IPS-18c (cell line): ENCODE data around the gene BPIFA1.

Experiments
- H3K4me3 ChIP-seq: 2 replicates; pipeline ENCODE4 v1.7.0; 2013; ENCODE audit warnings: low read depth, mild to moderate bottlenecking, low read length, moderate library complexity; ENCODE audit not compliant: insufficient read depth
- H3K9me3 ChIP-seq: one replicate; pipeline ENCODE4 v1.6.1; 2013; ENCODE audit warnings: mild to moderate bottlenecking, low read length, moderate library complexity; ENCODE audit not compliant: control insufficient read depth, insufficient read depth

BPIFA1 gene

GRCh38 chr20:33284937-33285336 is 49.1 kb downstream of the BPIFA1 start:
- Histone ChIP-seq H3K9me3 (no peaks in the 10 kb centered on the region), H3K4me3 (no peak overlapping the region)

GRCh38 chr20:33285861-33286495 is 50.2 kb downstream of the BPIFA1 start:
- Histone ChIP-seq H3K9me3 (no peaks in the 10 kb centered on the region), H3K4me3 (no peak overlapping the region)

DNA sequence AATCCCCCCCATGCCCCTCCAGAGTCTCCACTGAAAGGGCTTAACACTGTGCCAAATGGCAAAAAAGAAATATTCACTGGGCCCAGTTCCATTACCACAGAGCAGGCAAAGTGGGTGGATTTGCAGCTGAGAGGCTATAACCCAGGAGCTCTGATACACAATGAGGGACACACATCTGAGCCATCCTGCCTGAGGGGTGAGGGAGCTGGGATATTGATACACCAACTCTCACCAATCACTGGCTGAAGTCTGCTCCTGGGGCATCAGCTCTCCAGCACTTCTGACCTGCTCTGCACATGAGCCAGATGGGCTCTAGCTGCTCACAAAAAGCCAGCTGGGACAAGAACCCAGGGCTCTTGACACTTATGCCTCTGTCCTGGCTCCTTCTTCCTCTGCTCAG is 52.1 kb downstream of the BPIFA1 start:
- Histone ChIP-seq H3K4me3 (no peak overlapping the region), H3K9me3 (no peaks in the 10 kb centered on the region)

DNA sequence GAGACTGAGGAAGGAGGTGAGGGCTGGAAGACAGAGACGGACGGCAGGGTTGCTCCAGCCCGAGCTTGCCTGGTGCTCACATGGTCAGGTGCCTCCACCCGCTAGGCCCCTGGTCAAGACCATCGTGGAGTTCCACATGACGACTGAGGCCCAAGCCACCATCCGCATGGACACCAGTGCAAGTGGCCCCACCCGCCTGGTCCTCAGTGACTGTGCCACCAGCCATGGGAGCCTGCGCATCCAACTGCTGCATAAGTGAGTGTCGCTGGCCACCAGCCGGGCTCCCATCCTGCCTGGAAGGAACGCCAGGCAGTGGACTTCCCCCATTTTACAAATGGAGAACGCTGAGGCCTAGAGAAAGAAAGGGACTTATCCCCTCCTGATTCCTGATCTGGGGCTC is 55.1 kb downstream of the BPIFA1 start:
- H3K4me3 ChIP-seq = no peak overlapping the region
- H3K9me3 ChIP-seq = no peaks in the 10 kb centered on the region

- H3K4me3 ChIP-seq = no peak overlapping the region
- H3K9me3 ChIP-seq = no peaks in the 10 kb centered on the region
These were observed 55.6 kb downstream of the BPIFA1 start for GRCh38 chr20:33291416-33291815.

DNA sequence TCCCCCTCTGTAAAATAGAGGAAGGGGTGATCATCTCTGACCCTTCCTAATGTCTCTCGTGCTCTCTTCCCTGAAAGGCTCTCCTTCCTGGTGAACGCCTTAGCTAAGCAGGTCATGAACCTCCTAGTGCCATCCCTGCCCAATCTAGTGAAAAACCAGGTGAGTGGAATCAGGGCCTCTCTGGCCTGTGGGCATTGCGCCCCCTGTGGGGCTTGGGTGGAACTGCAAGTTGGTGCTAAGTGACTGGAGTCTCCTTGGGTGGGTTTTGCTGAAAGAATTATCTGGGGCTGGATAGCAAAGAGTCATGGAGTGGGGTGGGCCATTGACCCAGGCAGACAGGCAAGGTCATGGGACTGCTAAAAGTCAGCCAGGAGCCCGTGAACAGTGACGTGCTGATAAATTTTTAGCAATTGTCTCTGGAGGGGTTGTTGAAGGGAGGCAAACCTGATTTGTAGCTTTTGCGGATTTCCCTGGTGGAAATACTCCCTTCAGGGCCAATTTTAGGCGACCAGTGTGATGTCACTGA is 56.1 kb downstream of the BPIFA1 start:
- Histone ChIP-seq H3K4me3 (no peak overlapping the region), H3K9me3 (no peaks in the 10 kb centered on the region)
